ENCODE measurements around the gene CRABP2.

The CRABP2 gene

GRCh38 chr1:156705321-156705917 is at the start of gene CRABP2:
Gene CRABP2 (minus strand): TSS chr1:156705583. CDS start chr1:156705446, 137 bp downstream.
- peak; percentile 88 for DNase-seq

- DNase-seq = no peak
Measured at GRCh38 chr1:156754219-156754618, 48.8 kb upstream of the CRABP2 start.

GRCh38 chr1:156752843-156753482 is 47.6 kb upstream of the CRABP2 start:
- no peak for DNase-seq

- peak; percentile 99 for DNase-seq
Measured at GRCh38 chr1:156751757-156752481, 46.5 kb upstream of the CRABP2 start.

- no peak for DNase-seq
Measured at GRCh38 chr1:156751451-156751756, 46.0 kb upstream of the CRABP2 start, which contains the start of gene HDGF. Gene HDGF (minus strand): TSS chr1:156751675. CDS start chr1:156751429, 246 bp downstream.

- DNase-seq = peak; percentile 64
Measured at GRCh38 chr1:156750711-156751450, 45.5 kb upstream of the CRABP2 start.

- DNase-seq = peak; percentile 49
Measured at GRCh38 chr1:156750191-156750672, 44.8 kb upstream of the CRABP2 start.

- no peak for DNase-seq
Measured at GRCh38 chr1:156749419-156750118, 44.2 kb upstream of the CRABP2 start.

- DNase-seq = peak; percentile 60
Measured at GRCh38 chr1:156748670-156749418, 43.5 kb upstream of the CRABP2 start.

GRCh38 chr1:156747742-156748669 is 42.6 kb upstream of the CRABP2 start:
- peak; percentile 38 for DNase-seq

GRCh38 chr1:156746728-156747631 is 41.6 kb upstream of the CRABP2 start:
- peak; percentile 96 for DNase-seq

GRCh38 chr1:156746406-156746727 is 41.0 kb upstream of the CRABP2 start:
- no peak for DNase-seq

- DNase-seq = no peak
Measured at GRCh38 chr1:156745881-156746280, 40.5 kb upstream of the CRABP2 start.

- DNase-seq = no peak
Measured at GRCh38 chr1:156744786-156745419, 39.5 kb upstream of the CRABP2 start.

GRCh38 chr1:156744344-156744743 is 39.0 kb upstream of the CRABP2 start:
- DNase-seq = no peak

GRCh38 chr1:156743367-156744302 is 38.3 kb upstream of the CRABP2 start:
- DNase-seq = no peak

- DNase-seq = no peak
Measured at GRCh38 chr1:156742801-156743200, 37.4 kb upstream of the CRABP2 start.

GRCh38 chr1:156742017-156742416 is 36.6 kb upstream of the CRABP2 start:
- DNase-seq = no peak

All from right hindlimb (tissue), 1 donor.